Measurements from ENCODE around the gene DNM1. TPM values are rescaled to one million over a fixed set of nuclear protein-coding genes. Genes with fewer than 3 reads are reported as not detected.
"Not testable (repeated sequence)": the region's sequence is repeated elsewhere in the genome, so short reads cannot be mapped to it uniquely, and the experiment has no call there.

Gene DNM1
- total RNA-seq, 1 donor from 2014 or later: 34.1 TPM

GRCh38 chr9:128224877-128225276 lies 21.7 kb downstream of the DNM1 start:
- Mint-ChIP-seq H3K27ac (no peak overlapping the region), H3K9me3 (ENCODE audit: low read depth) (no peaks in the 10 kb centered on the region), H3K4me3 (ENCODE audit: low read depth) (no peak overlapping the region), H3K4me1 (ENCODE audit: low read depth) (no peaks in the 10 kb centered on the region), H3K36me3 (ENCODE audit: insufficient read depth) (no peaks in the 10 kb centered on the region), H3K27me3 (no peaks in the 10 kb centered on the region)
- no peak for DNase-seq (ENCODE audit: low spot score, unreplicated experiment)
- TF ChIP-seq CTCF (IDR thresholded peaks at IDR 0.05; ENCODE audit: unreplicated experiment): no peak

- Mint-ChIP-seq H3K27me3 (no peaks in the 10 kb centered on the region), H3K36me3 (ENCODE audit: insufficient read depth) (no peaks in the 10 kb centered on the region), H3K27ac (no peak overlapping the region), H3K4me1 (ENCODE audit: low read depth) (no peaks in the 10 kb centered on the region), H3K4me3 (ENCODE audit: low read depth) (no peak overlapping the region), H3K9me3 (ENCODE audit: low read depth) (no peaks in the 10 kb centered on the region)
- DNase-seq (ENCODE audit: low spot score, unreplicated experiment): no peak
- TF ChIP-seq CTCF (IDR thresholded peaks at IDR 0.05; ENCODE audit: unreplicated experiment): no peak
Observed at GRCh38 chr9:128225770-128226411, 22.7 kb downstream of the DNM1 start.

GRCh38 chr9:128226412-128226801 lies 23.2 kb downstream of the DNM1 start:
- H3K4me1 Mint-ChIP-seq (ENCODE audit: low read depth): no peaks in the 10 kb centered on the region
- no peak overlapping the region for H3K4me3 Mint-ChIP-seq (ENCODE audit: low read depth)
- H3K9me3 Mint-ChIP-seq (ENCODE audit: low read depth): no peaks in the 10 kb centered on the region
- H3K27me3 Mint-ChIP-seq: no peaks in the 10 kb centered on the region
- no peaks in the 10 kb centered on the region for H3K36me3 Mint-ChIP-seq (ENCODE audit: insufficient read depth)
- TF ChIP-seq CTCF (IDR thresholded peaks at IDR 0.05; ENCODE audit: unreplicated experiment): no peak
- H3K27ac Mint-ChIP-seq: no peak overlapping the region
- DNase-seq (ENCODE audit: low spot score, unreplicated experiment): no peak

- H3K27ac Mint-ChIP-seq; DNase-seq (ENCODE audit: low spot score, unreplicated experiment); H3K4me3 Mint-ChIP-seq (ENCODE audit: low read depth); H3K27me3 Mint-ChIP-seq; H3K36me3 Mint-ChIP-seq (ENCODE audit: insufficient read depth); H3K4me1 Mint-ChIP-seq (ENCODE audit: low read depth); H3K9me3 Mint-ChIP-seq (ENCODE audit: low read depth): not testable (repeated sequence)
Observed at GRCh38 chr9:128230897-128231296, 27.7 kb downstream of the DNM1 start.

- no peak for TF ChIP-seq CTCF (IDR thresholded peaks at IDR 0.05; ENCODE audit: unreplicated experiment)
- Mint-ChIP-seq H3K4me3 (ENCODE audit: low read depth) (no peak overlapping the region), H3K9me3 (ENCODE audit: low read depth) (no peaks in the 10 kb centered on the region), H3K27me3 (peaks cover 4% of the 10 kb centered on the region), H3K36me3 (ENCODE audit: insufficient read depth) (no peaks in the 10 kb centered on the region), H3K27ac (no peak overlapping the region), H3K4me1 (ENCODE audit: low read depth) (no peaks in the 10 kb centered on the region)
- DNase-seq (ENCODE audit: low spot score, unreplicated experiment): no peak
Observed at GRCh38 chr9:128231638-128232527, 28.7 kb downstream of the DNM1 start.

Data from progenitor cell of endocrine pancreas (in vitro differentiated cells).